GM21717 (cell line): ENCODE results near the gene CREBRF.
"Not testable (repeated sequence)": the region's sequence is repeated elsewhere in the genome, so short reads cannot be mapped to it uniquely, and the experiment has no call there.

Experiments
- ATAC-seq: cut with Tn5 transposase; IDR thresholded peaks from one replicate; pipeline ENCODE4 v1.9.1; 2021; ENCODE audit warnings: mild to moderate bottlenecking, moderate library complexity; ENCODE audit not compliant: unreplicated experiment

Gene CREBRF, protein sequence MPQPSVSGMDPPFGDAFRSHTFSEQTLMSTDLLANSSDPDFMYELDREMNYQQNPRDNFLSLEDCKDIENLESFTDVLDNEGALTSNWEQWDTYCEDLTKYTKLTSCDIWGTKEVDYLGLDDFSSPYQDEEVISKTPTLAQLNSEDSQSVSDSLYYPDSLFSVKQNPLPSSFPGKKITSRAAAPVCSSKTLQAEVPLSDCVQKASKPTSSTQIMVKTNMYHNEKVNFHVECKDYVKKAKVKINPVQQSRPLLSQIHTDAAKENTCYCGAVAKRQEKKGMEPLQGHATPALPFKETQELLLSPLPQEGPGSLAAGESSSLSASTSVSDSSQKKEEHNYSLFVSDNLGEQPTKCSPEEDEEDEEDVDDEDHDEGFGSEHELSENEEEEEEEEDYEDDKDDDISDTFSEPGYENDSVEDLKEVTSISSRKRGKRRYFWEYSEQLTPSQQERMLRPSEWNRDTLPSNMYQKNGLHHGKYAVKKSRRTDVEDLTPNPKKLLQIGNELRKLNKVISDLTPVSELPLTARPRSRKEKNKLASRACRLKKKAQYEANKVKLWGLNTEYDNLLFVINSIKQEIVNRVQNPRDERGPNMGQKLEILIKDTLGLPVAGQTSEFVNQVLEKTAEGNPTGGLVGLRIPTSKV

DNA sequence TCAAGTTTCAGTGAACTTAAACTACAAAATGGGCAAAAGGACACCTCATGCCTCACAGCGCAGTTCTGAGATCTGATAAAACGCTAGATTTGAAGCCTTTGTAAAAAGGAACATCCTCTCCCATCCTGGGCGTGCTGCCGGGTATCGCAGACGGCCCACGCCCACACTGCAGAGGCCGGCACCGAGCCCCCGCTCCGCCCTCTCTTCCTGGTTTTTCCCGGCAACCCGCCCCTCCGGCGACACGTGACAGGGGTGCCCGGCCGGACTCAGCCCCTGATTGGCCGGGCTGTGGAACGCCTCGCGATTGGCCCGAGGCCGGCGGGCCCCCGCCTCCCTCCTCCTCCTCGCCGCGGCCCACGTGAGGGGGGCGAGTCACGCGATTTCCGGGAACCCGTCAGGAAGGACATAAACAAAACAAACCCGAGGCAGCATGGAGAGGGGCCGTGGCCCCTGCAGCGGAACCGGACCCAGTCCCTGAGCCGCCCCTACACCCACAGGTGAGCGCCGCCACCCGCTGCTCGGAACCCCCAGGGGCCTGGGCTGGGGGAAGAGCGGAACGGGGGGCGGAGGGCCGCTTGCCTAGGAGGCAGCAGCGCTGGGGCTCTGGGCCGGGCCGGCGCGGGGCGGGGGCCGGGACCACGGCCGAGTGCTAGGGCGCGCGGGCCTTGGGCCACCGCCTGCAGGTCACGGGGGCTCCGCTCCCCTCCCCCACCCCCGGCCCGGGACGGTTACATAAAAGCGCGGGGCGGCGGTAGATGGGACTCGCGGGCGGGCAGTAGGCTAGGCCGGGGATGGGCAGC lies at the start of gene CREBRF:
TSS of gene CREBRF (plus strand) at position 370 of the 800 bp plus-strand sequence. CDS start 24,424 bp downstream, outside the sequence.
- ATAC-seq: peak; percentile 75

DNA sequence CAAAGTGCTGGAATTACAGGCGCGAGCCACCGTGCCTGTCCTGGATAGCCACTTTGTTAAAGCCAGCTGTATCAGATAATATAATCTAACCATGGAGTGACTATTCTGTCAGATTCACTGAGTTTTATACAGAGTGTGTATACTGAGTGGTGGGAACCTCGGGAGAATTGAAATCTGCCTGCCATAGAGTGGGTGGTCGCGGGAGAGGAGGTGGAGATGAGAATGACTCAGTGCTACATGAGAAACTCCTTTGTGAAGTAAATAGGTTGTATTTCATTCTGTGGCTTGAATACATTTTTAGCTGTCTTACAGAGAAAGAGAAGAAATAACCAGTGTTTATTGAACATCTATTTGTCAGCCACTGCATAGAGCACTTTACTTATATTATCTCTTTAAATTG lies 46.1 kb upstream of the CREBRF start:
- ATAC-seq: no peak

DNA sequence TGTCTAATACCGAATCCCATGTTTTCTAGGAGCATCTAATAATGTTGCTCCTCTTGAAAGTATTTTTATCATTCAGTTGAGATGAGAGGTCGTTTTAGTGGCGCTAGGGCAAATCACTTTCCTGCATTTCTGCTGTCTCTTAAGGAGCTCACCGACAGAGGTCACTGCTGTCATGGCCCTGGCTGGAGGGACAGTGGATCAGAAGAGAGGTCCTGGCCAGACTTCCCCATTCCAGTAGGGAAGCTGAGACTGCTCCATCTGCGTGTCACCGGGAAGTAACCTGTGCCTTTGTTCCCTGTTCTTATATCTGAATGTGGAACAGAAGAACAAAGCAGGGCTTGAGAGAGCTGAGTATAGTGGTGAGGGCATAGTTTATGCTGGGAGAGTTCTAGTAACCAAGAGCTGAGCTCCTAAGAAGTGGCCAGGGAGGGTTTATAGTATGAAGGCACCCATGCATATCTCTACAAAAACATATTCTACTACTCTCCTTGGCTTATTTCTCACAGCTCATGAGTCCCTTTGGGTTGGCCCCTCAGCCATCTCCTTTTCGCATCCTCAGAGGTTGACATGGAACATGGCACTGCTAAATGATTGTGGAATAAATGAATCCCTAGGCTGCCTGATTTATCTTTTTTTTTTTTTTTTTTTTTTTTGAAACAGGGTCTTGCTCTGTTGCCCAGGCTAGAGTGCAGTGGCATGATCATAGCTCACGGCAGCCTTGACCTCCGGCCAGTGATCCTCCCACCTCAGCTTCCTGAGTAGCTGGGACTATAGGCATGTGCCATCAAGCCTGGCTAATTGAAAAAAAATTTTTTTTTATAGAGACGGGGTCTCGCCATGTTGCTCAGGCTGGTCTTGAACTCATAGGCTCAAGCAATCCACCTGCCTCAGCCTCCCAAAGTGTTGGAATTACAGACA lies 45.3 kb upstream of the CREBRF start:
- no peak for ATAC-seq

DNA sequence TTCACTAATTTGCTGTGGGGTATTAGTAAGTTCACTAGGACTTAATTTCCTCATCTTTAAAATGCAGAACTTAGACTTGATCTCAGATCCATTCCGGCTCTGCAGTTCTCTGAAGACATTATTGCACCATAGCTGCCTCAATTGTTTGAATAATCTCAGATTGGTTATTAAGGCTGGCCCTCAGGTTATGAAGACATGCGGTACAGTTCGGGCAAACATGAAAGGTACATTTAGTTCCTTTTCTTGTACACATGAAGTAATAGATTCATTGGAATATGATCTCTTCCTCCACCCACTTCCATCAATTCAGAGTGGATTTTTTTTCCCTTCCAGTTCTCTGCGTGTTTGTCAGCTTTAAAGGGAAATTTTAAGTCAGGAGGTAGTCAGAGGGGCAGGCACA lies 44.6 kb upstream of the CREBRF start:
- ATAC-seq: no peak

DNA sequence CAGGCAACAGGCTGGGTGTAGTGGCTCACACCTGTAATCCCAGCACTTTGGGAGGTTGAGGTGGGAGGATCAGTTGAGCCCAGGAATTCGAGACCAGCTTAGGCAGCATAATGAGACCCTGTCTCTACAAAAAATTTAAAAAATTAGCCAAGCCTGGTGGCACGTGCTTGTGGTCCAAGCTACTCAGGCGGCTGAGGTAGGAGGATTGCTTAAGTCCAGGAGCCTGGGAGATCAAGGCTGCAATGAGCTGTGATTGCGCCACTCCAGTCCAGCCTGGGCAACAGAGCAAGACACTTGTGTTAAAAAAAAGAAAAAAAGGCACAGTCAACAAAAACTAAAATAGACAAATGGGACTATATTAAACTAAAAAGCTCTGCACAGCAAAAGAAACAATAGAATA lies 43.3 kb upstream of the CREBRF start:
- no peak for ATAC-seq

DNA sequence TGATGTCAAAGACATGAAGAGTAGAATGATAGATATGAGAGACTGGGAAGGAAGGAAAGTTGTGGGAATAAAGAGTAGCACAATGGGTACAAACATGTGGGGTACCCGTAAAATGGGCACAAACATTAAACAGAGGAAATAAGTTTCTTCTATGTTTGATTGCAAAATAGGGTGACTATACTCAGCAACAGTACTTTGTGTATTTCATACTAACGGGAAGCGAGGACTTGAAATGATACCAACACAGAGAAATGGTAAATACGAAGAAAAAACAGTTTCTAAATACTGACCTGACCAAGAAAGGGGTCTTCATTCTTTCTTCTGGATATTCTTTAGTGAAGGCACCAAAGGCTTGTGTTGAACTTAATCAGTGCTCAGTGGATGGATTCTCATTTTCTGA lies 41.5 kb upstream of the CREBRF start:
- no peak for ATAC-seq

DNA sequence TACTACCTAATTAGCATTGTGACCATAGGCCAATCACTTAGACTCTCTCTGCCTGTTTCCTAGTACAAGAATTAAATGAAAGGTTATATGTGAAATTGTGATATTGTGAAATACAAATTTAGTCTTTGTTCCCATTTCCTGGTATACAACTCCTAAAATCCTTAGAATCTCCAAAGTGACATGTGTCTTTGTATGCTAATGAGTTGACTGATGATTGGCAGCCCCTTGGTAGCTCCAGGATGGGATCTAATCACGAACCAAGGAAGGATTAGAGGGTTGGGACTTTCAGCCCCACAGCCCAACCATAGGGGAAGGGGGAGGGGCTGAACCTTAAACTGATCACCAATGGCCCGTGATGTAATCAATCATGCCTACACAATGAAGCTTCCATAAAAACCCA lies 41.0 kb upstream of the CREBRF start:
- ATAC-seq: no peak

DNA sequence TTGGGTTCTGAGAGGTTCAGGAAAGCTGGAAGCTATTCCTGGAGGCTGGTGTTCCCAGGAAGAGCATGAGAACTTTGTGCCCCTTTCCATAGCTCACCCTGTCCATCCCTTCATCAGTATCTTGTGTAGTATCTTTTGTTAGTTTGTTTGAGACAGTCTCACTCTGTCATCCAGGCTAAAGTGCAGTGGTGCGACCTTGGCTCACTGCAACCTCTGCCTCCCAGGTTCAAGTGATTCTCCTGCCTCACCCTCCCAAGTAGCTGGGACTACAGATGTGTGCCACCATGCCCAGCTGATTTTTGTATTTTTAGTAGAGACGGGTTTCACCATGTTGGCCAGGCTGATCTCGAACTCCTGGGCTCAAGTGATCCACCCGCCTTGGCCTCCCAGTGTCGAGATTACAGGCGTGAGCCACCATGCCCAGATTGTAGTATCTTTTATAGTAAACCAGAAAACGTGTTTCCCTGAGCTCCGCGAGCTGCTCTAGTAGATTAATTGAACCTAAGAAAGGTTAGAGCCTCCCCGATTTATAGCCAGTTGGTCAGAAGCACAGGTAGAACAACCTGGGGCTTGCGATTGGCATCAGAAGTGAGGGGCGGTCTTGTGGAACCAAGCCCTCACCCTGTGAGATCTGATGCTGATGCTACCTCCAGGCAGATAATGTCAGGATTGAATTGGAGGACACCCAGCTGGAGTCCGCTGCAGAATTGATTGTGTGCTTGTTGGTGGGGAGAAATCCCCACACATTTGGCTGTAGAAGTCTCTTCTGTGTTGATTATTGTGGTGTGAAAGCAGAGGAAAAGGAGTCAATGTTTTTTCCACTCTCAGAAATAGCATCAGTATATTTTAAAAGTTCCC lies 40.3 kb upstream of the CREBRF start:
- ATAC-seq: no peak

DNA sequence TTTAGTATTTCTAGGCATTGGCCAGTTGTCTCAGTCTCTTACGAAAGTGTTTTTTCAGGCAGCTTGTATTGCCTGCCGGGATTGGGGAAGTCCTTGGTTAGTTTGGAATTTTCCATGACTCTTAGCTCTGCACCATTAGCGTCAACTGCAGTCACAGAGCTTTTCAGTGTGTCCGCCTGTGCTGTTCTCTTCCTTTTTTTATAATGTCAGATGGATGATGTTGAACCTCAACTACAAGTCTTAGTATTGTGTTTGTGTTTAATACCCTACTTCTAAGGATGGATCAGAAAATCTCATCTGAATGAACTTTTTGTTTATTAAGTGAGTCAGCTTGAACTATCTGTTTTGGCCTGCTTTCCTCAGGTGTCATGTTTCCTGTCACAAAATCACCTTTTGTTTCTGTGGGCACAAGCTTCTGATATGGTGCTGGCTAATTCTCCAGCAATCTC lies 39.5 kb upstream of the CREBRF start:
- no peak for ATAC-seq

DNA sequence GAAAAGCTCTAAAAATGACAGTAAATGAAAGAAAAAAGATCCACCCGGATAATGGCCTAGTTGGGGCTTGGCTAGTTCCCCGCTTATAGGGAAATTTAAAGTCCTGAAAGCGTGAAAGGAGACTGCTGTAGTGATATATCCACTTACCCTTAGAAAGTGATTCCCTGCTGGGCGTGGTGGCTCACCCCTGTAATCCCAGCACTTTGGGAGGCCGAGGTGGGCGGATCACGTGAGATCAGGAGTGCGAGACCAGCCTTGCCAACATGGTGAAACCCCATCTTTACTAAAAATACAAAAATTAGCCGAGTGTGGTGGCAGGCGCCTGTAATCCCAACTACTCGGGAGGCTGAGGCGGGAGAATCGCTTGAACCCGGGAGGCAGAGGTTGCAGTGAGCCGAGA lies 39.1 kb upstream of the CREBRF start:
- not testable (repeated sequence) for ATAC-seq

DNA sequence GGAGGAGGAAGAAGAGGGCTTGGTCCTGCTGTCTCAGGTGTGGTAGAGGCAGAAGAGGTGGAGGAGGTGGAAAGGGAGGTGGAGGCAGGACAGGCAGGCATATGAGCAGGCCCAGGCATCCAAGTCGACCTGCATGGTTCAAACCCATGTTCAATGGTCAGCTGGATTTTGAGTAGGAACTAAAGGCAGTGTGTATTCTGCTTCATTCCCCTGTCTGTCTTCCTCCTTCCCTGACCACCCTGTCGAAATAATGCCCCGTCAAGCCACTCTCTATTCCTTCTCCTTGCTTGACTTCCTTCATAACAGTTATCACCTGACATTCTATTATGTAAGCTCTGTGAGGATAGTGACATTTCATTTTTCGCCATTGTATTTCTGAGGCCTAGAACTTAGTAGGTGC lies 37.8 kb upstream of the CREBRF start:
- no peak for ATAC-seq

DNA sequence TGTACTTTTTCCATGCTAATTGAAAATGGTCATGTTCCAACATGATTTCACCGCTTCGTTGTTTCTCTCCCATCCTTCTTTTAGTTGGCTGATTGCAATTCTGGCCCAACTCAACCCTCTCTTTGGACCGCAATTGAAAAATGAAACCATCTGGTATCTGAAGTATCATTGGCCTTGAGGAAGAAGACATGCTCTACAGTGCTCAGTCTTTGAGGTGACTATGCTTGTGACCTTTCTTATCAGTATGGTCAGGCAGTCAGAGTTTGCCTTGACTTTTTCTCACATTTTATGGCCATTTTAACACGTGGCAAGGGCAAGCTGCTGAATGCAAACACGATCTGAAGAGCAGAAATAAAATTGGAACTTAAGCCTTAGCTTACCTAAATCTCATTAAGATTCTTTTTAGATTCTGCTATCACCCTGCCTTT lies 36.0 kb upstream of the CREBRF start:
- no peak for ATAC-seq

DNA sequence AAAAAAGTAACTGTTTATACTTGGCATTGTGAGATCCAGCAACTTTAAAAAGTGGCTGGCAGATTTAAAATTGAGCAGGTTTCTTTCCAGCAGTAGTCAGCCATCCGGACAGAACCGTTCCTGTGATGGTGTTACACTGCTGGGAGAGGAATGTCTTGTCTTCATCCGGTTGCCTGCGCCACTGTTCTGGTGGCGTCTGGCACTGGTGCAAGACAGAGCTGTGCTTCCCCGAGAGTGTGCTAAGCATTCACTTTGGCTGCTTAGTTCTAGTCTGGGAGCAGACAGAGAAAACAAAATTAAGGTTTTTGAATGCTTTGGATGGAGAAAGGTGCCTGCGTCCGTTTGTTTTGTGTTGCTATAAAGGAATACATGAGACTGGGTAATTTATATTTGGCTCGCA lies 35.5 kb upstream of the CREBRF start:
- no peak for ATAC-seq

DNA sequence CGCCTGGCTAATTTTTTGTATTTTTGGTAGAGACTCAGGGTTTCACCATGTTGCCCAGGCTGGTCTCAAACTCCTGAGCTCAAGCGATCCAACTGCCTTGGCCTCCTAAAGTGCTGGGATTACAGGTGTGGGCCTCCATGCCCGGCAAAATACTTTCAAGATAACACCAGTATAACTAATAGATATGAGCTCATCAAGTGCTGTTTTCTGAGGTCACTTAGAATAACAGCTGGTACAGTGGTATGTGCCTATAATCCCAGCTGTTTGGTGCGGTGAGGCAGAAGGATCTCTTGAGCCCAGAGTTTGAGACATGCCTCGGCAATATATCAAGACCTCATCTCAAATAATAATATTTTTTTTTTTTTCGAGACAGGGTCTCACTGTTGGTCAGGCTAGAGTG lies 30.5 kb upstream of the CREBRF start:
- no peak for ATAC-seq

DNA sequence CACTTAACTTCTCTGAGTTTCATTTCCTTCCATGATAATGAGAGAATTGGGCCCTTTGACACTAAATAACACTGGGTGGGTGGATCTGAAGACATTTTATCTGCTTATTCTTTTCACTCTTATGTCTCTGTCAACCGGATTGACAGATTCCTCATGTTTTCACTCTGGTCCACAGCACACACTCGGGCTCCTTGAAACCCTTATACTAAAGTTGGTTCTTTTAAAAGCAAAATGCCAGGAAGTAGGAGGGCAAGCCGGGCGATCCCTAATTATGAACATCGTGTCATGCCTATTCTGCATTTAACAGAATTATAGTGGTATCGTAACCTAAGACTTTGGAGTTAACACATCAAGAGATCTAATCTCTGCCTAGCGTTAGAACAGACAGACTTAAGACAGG lies 28.2 kb upstream of the CREBRF start:
- no peak for ATAC-seq

DNA sequence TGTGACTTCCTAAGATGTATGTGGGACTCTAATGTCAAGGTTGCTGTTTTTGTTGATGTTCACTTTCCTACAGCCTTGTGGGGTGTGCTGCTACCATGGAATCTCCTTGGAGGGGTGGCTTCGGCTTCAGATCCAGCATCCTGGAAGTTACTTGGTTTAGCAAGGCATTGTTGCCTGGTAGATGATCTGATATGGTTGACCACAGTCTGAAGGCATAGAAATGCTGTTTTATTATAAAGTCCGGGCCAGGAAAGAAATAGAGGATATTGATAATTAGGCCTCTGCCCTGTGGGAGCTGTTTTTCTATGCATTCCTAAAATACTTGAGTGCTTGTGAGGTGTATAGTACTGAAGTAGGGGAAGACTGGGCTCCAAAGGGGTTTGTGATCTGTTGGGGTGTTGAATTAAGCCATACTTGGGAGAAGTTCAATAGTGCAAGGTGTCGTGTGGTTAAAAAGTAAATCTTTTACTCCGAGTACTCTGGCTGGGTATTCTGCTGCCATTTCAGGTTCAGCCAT lies 27.3 kb upstream of the CREBRF start:
- no peak for ATAC-seq

DNA sequence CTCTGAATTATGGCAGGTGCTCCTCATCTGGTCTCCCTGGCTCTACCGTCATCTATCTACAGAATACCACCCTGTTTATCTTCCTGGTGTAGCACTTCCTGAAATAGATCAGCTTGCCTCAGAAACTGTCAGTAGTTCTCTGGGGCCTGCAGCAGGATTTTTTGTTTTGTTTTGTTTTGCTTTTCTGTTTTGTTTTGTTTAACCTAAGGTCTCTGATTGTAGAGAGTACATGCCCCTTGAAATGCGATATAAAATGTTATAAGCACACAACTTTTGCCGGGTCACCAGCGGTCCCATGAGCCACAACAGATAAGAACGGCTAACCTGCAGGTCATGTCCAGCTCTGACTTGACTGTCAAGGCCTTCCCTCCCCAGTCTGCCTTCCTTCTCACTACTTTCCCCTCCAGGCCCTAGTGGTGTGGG lies 26.6 kb upstream of the CREBRF start:
- no peak for ATAC-seq

DNA sequence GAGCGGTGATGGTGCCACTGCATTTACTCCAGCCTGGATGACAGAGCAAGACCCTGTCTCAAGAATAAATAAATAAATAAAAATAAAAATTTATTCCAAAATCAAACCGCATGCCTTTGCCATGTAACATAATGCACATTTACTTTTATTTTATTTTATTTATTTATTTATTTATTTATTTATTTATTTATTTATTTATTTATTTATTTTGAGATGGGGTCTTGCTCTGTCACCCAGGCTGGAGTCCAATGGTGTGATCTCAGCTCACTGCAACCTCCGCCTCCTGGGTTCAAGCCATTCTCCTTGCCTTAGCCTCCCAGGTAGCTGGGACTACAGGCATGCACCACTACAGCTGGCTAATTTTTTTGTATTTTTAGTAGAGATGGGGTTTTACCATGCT lies 24.1 kb upstream of the CREBRF start:
- not testable (repeated sequence) for ATAC-seq

DNA sequence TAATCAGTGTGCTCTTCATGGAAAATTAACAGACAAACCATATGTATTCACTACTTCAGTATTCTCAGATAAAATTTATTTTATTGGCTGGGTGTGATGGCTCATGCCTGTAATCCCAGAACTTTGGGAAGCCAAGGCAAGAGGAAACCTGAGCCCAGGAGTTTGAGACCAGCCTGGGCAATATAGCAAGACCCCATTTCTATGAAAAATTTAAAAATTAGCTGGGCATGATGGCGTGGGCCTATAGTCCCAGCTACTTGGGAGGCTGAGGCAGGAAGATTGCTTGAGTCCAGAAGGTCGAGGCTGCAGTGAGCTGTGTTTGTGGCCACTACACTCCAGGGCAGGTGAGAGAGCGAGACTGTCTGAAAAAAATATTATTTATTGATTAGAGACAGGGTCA lies 23.4 kb upstream of the CREBRF start:
- ATAC-seq: no peak
